GM19240 (cell line): ENCODE measurements around the gene KIF26B.
"Not testable (repeated sequence)": the region's sequence is repeated elsewhere in the genome, so short reads cannot be mapped to it uniquely, and the experiment has no call there.

Experiments
- DNase-seq: peaks from one replicate; pipeline ENCODE4 v3.0.0; 2011; ENCODE audit warnings: low spot score; ENCODE audit not compliant: insufficient read length

KIF26B gene

DNA sequence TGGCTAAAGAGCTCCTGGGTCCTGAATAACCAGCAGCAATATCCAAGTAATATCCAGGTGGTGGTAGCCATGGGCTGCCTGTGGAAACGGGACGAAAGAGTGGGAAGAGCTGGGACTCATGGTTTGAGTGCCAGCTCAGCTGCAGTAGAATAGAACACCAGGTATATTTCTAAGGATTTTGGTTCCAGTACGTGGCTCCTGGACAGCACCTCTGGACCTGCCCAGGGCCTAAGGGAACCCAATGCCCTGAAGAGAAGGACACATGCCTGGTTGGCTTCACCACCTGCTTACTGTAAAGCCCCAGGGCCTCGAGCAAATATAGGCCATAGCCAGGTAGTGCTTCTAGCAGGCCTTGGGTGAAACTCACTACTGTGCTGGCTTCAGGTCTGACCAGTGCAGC lies 566.7 kb downstream of the KIF26B start:
- no peak for DNase-seq

DNA sequence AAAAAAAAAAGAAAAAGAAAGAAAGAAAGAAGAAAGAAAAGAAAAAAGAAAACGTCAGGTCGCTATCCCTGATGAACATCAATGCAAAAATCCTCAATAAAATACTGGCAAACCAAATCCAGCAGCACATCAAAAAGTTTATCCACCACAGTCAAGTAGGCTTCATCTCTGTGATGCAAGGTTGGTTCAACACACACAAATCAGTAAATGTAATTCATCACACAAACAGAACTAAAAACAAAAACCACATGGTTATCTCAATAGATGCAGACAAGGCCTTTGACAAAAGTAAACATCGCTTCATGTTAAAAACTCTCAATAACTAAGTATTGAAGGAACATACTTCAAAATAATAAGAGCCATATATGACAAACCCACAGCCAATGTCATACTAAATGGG lies 573.2 kb downstream of the KIF26B start:
- DNase-seq = not testable (repeated sequence)

DNA sequence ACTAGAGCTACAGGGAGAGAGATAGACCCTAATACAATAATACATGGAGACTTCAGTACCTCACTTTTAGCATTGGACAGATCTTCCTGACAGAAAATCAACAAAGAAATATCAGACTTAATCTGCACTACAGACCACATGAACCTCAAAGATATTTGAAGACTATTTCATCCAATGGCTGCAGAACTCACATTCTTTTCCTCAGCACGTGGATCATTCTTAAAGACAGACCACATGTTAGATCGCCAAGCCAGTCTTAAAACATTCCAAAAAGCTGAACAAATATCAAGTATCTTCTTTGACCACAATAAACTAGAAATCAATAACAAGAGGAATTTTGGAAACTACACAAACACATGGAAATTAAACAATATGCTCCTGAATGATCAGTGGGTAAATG lies 576.0 kb downstream of the KIF26B start:
- no peak for DNase-seq

DNA sequence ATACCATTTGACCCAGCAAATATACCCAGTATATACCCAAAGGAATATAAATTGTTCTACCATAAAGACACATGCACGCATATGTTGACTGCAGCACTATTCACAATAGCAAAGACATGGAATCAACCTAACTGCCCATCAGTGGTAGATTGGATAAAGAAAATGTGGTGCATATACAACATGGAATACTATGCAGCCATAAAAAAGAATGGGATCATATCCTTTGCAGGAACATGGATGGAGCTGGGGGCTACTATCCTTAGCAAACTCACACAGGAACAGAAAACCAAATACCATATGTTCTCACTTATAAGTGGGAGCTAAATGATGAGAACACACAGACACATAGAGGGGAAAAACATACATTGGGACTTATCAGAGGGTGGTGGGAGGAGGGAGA lies 585.6 kb downstream of the KIF26B start:
- DNase-seq = not testable (repeated sequence)

DNA sequence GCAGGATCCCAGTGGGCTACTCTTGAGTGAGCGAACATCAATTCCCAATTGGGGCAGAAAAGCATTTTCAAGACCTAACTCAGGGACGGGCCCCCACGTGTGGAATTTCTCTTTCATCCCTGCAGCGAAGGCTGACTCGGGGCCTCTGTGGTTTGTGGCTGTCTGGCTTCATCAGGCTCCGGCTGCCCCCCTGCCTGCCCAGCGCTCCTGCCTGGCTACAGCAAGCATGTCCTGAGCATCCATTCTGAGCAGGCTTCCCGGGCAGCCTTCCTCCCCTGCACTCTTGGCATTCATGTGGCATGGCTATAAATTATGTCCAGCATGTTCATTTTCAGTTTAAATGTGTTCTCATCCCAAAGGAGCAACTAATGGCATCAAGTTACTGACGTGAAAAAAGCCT lies 588.1 kb downstream of the KIF26B start:
- no peak for DNase-seq

DNA sequence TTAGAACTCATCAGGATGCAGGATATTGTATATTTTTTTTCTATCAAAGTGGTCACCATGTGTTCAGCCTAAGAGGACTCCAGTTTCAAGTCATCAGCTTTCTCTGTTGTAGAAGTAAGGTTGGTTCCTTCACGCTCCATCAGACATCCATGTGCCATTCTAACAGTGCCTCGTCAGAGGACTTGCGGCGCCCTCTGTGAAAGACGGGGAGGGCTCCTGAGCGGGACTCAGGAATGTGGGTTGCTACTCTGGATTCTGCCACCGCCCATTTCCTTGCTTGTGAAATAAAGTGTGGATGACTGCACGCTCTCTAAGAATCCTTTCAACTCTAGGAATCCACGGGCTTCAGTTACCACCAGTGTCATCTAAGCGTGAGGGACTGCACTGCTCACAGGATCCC lies 593.5 kb downstream of the KIF26B start:
- DNase-seq = no peak

DNA sequence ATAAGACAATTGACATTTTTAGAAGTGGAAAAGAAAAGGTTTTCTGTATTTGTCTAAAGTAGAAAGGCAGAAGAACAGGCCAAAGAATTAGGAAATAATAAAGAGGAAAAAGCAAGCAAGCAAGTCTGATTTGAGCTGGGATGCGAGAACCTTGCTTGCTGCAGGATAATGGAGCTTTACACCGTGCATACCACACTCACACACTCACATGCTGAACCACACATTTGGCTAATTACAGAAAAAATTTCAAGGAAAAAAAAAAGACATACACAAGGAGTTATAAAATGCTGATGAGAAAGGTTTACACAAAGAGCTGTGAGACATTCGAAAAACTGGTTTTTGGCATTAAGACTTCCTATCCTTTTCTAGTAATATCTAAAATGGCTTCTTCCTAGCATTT lies 593.9 kb downstream of the KIF26B start:
- no peak for DNase-seq

DNA sequence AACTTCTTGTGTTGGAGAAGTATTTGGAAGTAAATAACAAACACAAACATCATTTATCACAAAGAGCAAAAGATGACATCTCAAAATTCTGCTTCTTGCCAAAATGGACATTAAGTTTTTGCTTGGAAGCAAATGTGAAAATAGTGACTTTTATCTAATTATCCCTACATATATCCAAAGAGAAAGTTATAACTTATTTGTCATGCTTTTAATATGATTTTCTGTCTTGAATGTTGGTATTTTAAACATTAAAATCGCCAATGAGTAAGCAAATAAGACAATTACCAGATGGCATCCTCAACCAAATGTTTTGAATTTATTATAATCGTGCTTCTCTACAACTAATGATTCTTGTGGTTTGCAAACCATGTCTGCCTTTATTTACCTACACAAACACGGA lies 594.3 kb downstream of the KIF26B start:
- DNase-seq = no peak

DNA sequence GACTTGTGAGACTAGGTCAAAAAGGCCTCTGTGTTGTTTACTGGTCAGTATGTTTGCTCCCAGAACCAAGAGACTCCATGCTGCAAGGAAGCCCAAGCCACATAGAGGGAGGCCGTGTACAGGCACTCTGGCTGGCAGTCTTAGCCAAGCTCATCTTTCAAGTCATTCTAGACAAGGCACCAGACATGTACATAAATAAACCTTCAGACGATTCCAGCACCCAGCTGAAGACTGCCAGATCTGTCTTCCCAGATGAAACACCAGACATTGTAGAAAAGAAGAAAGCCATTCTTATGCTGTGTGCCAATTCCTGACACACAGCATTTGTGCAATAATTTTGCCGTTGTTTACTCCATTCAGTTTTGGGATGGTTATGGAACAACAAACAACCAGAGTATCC lies 595.5 kb downstream of the KIF26B start:
- DNase-seq = no peak

DNA sequence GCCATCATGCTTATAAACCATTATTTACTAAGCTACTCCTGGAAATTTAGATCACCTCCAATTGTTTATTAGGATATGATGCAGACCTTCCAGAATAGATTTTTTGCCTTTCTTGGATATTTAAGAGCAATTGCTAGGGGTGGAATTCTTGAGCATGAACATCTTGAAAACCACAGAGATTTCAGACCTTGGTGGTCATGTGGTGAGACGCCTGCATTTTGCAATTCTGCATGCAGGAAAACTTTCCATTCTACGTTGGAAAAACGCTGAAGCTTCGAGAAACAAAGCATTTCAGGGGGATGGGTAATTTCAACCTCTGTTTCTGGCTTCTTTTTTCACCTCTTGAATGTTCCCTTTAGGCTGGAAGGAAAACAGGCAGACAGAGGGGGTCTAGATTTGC lies 596.3 kb downstream of the KIF26B start:
- DNase-seq = no peak

DNA sequence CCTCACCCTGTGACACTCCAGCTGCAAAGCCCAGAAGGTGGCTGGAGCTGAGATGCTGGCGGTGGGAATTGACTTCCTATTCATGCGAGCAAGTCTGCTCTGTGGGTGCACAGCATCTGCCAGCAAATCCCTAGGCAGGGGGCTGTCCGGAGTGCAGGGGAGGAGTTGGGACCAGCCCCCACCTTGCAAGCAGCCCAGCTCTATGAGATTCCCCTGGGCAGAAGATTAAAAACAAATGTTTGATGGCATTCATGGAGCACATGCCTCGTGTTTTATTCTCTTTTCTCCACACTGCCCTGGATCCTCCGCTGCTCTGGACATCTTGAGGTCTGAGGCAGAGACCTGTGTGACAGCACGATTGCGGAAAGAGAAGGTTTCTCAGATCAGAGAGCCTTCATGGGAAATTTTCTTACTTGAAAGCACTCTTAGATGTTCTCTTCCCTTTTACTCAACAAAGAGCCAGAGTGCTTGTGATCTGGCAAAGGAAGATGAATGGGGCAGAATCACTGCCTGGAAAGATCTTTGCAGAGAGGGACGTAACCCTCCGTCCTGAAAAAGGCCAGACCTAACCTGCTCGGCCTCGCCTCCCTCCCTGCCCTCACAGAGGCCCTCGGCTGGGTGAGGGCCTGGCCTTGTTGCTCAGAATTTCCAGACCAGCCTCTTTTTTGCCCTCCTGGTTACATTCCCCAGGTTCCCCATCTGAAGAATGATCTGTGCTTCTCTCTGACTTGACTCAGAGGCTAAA lies 597.1 kb downstream of the KIF26B start:
- DNase-seq = no peak

DNA sequence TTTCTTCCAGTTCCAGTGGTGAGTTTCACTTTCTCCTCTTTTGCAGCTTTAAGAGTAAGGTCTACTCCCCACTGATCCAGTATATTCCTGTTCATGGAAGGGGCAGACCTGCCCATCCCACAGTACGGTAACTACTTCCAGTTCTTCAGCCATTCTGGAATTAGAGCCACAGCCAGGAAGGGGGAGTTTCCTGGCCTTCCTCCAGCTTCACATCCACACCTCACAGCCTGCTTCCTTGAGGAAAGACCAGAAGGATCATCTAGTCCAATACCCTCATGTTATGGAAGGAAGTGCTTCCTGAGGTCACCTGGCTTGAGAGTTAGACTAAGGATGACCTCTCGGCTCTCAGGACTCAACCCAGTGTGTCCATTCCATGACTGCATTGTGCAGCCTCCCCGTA lies 597.8 kb downstream of the KIF26B start:
- DNase-seq = no peak

DNA sequence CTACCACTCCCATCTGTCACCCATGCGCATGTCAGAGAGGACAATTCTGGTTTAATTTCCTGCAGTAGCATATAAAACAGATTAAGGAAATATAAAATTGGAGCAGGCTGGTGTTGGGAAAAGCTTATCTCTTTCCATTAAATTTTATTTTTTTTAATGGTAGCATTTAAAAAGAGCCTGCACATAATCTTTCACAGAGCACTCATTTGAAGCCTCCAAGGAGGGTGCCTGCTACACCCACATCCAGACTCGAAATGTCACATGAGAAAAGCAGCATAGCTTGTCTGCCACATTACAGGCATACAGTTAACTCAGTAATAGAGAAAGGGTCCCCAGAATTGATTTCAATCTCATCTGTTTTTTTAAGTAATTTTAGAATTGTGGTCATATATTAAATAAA lies 599.0 kb downstream of the KIF26B start:
- DNase-seq = no peak

DNA sequence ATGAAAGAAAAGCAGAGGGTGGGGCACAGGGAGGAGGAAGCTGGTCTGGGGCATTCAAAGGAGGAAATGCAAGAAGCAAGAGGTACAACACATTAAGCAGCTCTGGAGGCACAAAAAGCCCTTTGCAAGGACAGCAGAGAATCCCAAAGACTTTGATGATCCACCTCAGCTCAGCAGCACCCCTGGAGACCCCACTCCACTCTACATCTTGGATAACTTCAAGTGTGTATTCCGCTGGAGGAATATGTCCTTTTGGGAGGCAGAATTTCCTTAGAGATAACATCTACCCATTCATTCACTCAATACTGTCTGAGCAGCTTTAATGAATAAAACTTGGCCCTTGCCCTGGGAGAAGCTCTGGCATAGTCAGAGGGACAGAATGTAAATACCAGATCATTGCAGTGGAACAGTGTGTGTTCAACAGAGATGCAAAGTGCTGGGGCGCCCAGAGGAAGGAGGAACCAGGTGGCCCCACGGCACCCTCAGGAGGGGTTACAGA lies 599.7 kb downstream of the KIF26B start:
- no peak for DNase-seq
